GM19397 (cell line): ENCODE results near the gene KCNK16.
A peak's percentile ranks its signal among the peaks of the same experiment; 100 is the strongest.
"Not testable (repeated sequence)": the region's sequence is repeated elsewhere in the genome, so short reads cannot be mapped to it uniquely, and the experiment has no call there.

Experiments used
- ATAC-seq: cut with Tn5 transposase; IDR thresholded peaks from one replicate; pipeline ENCODE4 v1.9.1; 2021; ENCODE audit warnings: mild to moderate bottlenecking, moderate library complexity; ENCODE audit not compliant: unreplicated experiment

The KCNK16 gene

GRCh38 chr6:39312912-39313525 lies 9.5 kb downstream of the KCNK16 start:
- no peak for ATAC-seq

- no peak for ATAC-seq
Measured at GRCh38 chr6:39310542-39310941, 12.0 kb downstream of the KCNK16 start.

GRCh38 chr6:39309942-39310531 lies 12.5 kb downstream of the KCNK16 start:
- ATAC-seq: no peak

GRCh38 chr6:39307462-39307861 lies 15.0 kb downstream of the KCNK16 start:
- ATAC-seq: no peak

- no peak for ATAC-seq
Measured at GRCh38 chr6:39304951-39305350, 17.6 kb downstream of the KCNK16 start.

- ATAC-seq: peak; percentile 16
Measured at GRCh38 chr6:39303425-39304153, 18.9 kb downstream of the KCNK16 start.

GRCh38 chr6:39302669-39303424 lies 19.7 kb downstream of the KCNK16 start:
- peak; percentile 80 for ATAC-seq

- no peak for ATAC-seq
Measured at GRCh38 chr6:39302011-39302410, 20.5 kb downstream of the KCNK16 start.

GRCh38 chr6:39301606-39302005 lies 20.9 kb downstream of the KCNK16 start:
- ATAC-seq: no peak

- no peak for ATAC-seq
Measured at GRCh38 chr6:39300739-39301138, 21.8 kb downstream of the KCNK16 start.

GRCh38 chr6:39298061-39298460 lies 24.4 kb downstream of the KCNK16 start:
- no peak for ATAC-seq

- no peak for ATAC-seq
Measured at GRCh38 chr6:39296745-39297640, 25.5 kb downstream of the KCNK16 start.

- ATAC-seq: no peak
Measured at GRCh38 chr6:39295611-39296011, 26.9 kb downstream of the KCNK16 start.

GRCh38 chr6:39294899-39295298 lies 27.6 kb downstream of the KCNK16 start:
- no peak for ATAC-seq

- no peak for ATAC-seq
Measured at GRCh38 chr6:39294133-39294532, 28.4 kb downstream of the KCNK16 start.

- no peak for ATAC-seq
Measured at GRCh38 chr6:39292637-39293036, 29.9 kb downstream of the KCNK16 start.

- ATAC-seq: no peak
Measured at GRCh38 chr6:39289490-39289889, 33.0 kb downstream of the KCNK16 start.

GRCh38 chr6:39287601-39288000 lies 34.9 kb downstream of the KCNK16 start:
- ATAC-seq: no peak

- not testable (repeated sequence) for ATAC-seq
Measured at GRCh38 chr6:39286596-39286995, 35.9 kb downstream of the KCNK16 start.

- no peak for ATAC-seq
Measured at GRCh38 chr6:39282774-39283173, 39.7 kb downstream of the KCNK16 start.
